CD4-positive, alpha-beta T cell (primary cell): Measurements from ENCODE around the gene FBRS. TPM values are rescaled to one million over a fixed set of nuclear protein-coding genes. Genes with fewer than 3 reads are reported as not detected.

Source experiments
- ATAC-seq: fragments of 200-7000 bp; cut with Tn5 transposase; one replicate; pipeline ENCODE4 v1.10.0; 2022; ENCODE audit warnings: mild to moderate bottlenecking; ENCODE audit not compliant: poor library complexity
- CTCF ChIA-PET: fragments of 350-600 bp; sonication (Branson Sonifier 250); formaldehyde crosslinking; loops from one replicate; lab custom pipeline; 2021; ENCODE audit warnings: antibody characterized with exemption, inconsistent platforms; lab: Charles Lee
- POLR2A ChIA-PET: fragments of 350-600 bp; sonication (Branson Sonifier 250); formaldehyde crosslinking; loops from one replicate; lab custom pipeline; 2021; ENCODE audit warnings: antibody characterized with exemption, inconsistent platforms; lab: Charles Lee
- DNase-seq, 14 experiments: peaks; one replicate each; pipeline ENCODE4 v3.0.0-alpha.2; 2013 to 2020; ENCODE audit warnings: mixed read lengths in 2 of 14
- H3K27ac ChIP-seq, 2 donors: one replicate each; pipeline versions ENCODE4 v1.5.1 to v1.7.0; 2013; ENCODE audit warnings: low read length in 2 of 2, low read depth in 1 of 2, mild to moderate bottlenecking in 1 of 2
- H3K27me3 ChIP-seq, 2 experiments: 1 replicate in 1 of 2; 2 replicates in 1 of 2; pipeline versions ENCODE4 v1.6.1 to v1.7.0; 2013; ENCODE audit warnings: low read length in 2 of 2, control low read depth in 1 of 2, mild to moderate bottlenecking in 1 of 2, moderate library complexity in 1 of 2; ENCODE audit not compliant: insufficient read depth in 2 of 2, control insufficient read depth in 1 of 2
- H3K36me3 ChIP-seq: one replicate; pipeline ENCODE4 v1.6.1; 2013; ENCODE audit warnings: low read length, control low read depth; ENCODE audit not compliant: insufficient read depth
- H3K4me1 ChIP-seq: one replicate; pipeline ENCODE4 v1.6.1; 2013; ENCODE audit warnings: low read length, control low read depth; ENCODE audit not compliant: insufficient read depth
- H3K4me3 ChIP-seq: one replicate; pipeline ENCODE4 v1.5.1; 2013; ENCODE audit warnings: mild to moderate bottlenecking, low read length, moderate library complexity
- H3K9me3 ChIP-seq, 2 experiments: 1 replicate in 1 of 2; 2 replicates in 1 of 2; pipeline versions ENCODE4 v1.6.1 to v1.7.0; 2013; ENCODE audit warnings: low read length in 2 of 2, mild to moderate bottlenecking in 2 of 2, control low read depth in 1 of 2, moderate library complexity in 1 of 2; ENCODE audit not compliant: control insufficient read depth in 1 of 2, insufficient read depth in 1 of 2
- H3K27ac Mint-ChIP-seq: one replicate; pipeline ENCODE4 v1.8.0; 2020; ENCODE audit warnings: mixed read lengths
- H3K27me3 Mint-ChIP-seq: one replicate; pipeline ENCODE4 v1.8.0; 2021; ENCODE audit warnings: mixed read lengths
- H3K36me3 Mint-ChIP-seq: one replicate; pipeline ENCODE4 v1.8.0; 2021; ENCODE audit warnings: low read depth, mixed read lengths
- H3K4me1 Mint-ChIP-seq: one replicate; pipeline ENCODE4 v1.8.0; 2021; ENCODE audit warnings: low read depth, mixed read lengths
- H3K4me3 Mint-ChIP-seq: one replicate; pipeline ENCODE4 v1.8.0; 2020; ENCODE audit warnings: mild to moderate bottlenecking, mixed read lengths
- H3K9me3 Mint-ChIP-seq: one replicate; pipeline ENCODE4 v1.8.0; 2020; ENCODE audit warnings: mixed read lengths
- CTCF ChIP-seq: fragments of 200-600 bp; IDR thresholded peaks from one replicate; pipeline ENCODE4 v1.8.0; 2022; ENCODE audit warnings: antibody characterized with exemption, mild to moderate bottlenecking
- intact Hi-C, 2 experiments: fragments of 100-400 bp; cut with DNase I in 1 of 2; cut with micrococcal nuclease in 1 of 2; formaldehyde crosslinking; loops; one replicate each; pipeline versions ENCODE4 v1.15.1 to v1.9.0; 2023 to 2025; cut with DNase I, micrococcal nuclease
- total RNA-seq, 174 experiments: library from RNA in 2 of 174; stranded (reverse) in 2 of 174; gene quantifications; one replicate each; pipeline ENCODE4 v1.2.3 and lab custom pipeline; 2021 to 2026

The FBRS gene
- total RNA-seq, 2 experiments from 2014 or later: 162 to 163 TPM

DNA sequence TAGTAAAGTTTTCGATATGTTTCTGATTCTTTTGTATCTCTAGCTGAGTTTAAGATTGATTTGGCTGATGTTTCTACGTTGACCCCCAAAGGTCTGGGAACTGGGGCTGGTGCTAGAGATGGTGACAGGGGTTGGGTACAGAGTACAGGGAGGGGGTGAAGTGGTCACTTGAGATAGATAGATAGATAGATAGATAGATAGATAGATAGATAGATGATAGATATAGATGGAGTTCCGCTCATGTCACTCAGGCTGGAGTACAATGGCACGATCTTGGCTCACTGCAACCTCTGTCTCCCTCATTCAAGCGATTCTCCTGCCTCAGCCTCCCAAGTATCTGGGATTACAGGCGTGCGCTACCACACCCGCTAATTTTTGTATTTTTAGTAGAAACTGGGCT is 1.8 kb upstream of the FBRS start:
- H3K36me3 ChIP-seq: peaks cover 52% of the 10 kb centered on the region

DNA sequence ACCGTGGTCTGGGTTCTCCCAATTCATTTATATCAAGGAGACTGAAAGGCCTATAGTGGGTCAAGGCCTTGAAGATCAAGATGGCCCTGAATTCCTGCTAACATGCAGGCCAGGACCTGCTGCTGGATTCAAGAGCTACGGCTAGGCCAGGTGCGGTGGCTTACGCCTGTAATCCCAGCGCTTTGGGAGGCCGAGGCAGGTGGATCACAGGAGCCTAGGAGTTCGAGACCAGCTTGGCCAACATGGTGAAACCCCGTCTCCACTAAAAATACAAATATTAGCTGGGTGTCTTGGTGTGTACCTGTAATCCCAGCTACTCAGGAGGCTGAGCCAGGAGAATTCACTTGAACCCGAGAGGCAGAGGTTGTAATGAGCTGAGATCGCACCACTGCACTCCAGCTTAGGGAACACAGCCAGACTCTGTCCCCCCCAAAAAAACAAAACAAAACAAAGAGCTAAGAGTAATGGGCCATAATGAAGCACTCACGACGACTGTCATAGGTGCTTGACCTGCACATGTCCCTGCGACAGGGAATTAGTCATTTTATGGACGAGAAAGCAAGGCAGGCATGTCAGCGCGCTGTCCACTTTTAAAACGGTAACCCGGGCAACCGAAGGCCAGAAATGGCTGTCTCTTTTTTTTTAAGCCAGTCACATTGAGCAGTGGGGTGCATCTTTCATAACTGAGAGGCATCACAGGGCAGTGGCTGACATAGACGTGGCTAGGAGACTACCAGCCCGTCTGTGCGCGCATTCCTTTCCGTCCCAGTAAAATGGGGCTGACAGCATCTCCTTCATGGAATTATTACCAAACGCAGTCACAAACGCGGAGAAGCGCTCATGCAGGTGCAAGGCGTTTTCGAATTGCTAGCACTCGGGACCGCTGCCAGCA is 1.0 kb upstream of the FBRS start:
- H3K36me3 ChIP-seq: peaks cover 60% of the 10 kb centered on the region
- H3K9me3 Mint-ChIP-seq: no peaks in the 10 kb centered on the region
- ChIA-PET CTCF (interaction anchor here (1.0 kb wide), 1 partner anchor 28 kb away, joined by 3 read pairs; no protein-coding TSS in a partner anchor), POLR2A (interaction anchor here (1.4 kb wide), 1 partner anchor 199 kb away, joined by 5 read pairs; no protein-coding TSS in a partner anchor)
- peaks cover 48% of the 10 kb centered on the region for H3K4me1 Mint-ChIP-seq
- no peak for TF ChIP-seq CTCF
- H3K27me3 Mint-ChIP-seq: no peaks in the 10 kb centered on the region
- ATAC-seq: no peak
- peak overlapping the region; percentile 54 for H3K4me3 ChIP-seq
- H3K27me3 ChIP-seq: no peaks in the 10 kb centered on the region
- peak overlapping the region; percentile 99 for H3K27ac Mint-ChIP-seq
- H3K4me3 Mint-ChIP-seq: peak overlapping the region; percentile 84
- peak overlapping the region; percentile 73 to 81 for H3K27ac ChIP-seq
- H3K36me3 Mint-ChIP-seq: peaks cover 77% of the 10 kb centered on the region
- peaks cover 50% of the 10 kb centered on the region for H3K4me1 ChIP-seq
- no peaks in the 10 kb centered on the region for H3K9me3 ChIP-seq
- intact Hi-C loops: loop anchor here in 1 of 2 experiments (5.0 kb wide), 1 partner anchor 285 kb away; the partner anchor contains the start of genes MYL11 and TBC1D10B
- peak in 1 of 14 experiments; percentile 16 for DNase-seq

More for the DNA sequence above, 1.8 kb upstream of the FBRS start:
- H3K27ac Mint-ChIP-seq: peak overlapping the region; percentile 99
- peak overlapping the region; percentile 62 for H3K4me3 Mint-ChIP-seq
- TF ChIP-seq CTCF: no peak
- no peaks in the 10 kb centered on the region for H3K9me3 Mint-ChIP-seq
- no peak overlapping the region for H3K4me3 ChIP-seq
- H3K27ac ChIP-seq: no peak overlapping the region
- peaks cover 50% of the 10 kb centered on the region for H3K4me1 ChIP-seq
- CTCF ChIA-PET: no interaction called here
- no peaks in the 10 kb centered on the region for H3K27me3 Mint-ChIP-seq
- POLR2A ChIA-PET: interaction anchor here (1.2 kb wide), 1 partner anchor 38 kb away, joined by 4 read pairs; no protein-coding TSS in a partner anchor
- intact Hi-C loops: loop anchor here in 1 of 2 experiments (5.0 kb wide), 1 partner anchor 284 kb away; the partner anchor contains the start of genes MYL11 and TBC1D10B
- H3K9me3 ChIP-seq: no peaks in the 10 kb centered on the region
- peaks cover 46% of the 10 kb centered on the region for H3K4me1 Mint-ChIP-seq
- DNase-seq (no peak), ATAC-seq (no peak)
- H3K27me3 ChIP-seq: no peaks in the 10 kb centered on the region
- H3K36me3 Mint-ChIP-seq: peaks cover 76% of the 10 kb centered on the region

DNA sequence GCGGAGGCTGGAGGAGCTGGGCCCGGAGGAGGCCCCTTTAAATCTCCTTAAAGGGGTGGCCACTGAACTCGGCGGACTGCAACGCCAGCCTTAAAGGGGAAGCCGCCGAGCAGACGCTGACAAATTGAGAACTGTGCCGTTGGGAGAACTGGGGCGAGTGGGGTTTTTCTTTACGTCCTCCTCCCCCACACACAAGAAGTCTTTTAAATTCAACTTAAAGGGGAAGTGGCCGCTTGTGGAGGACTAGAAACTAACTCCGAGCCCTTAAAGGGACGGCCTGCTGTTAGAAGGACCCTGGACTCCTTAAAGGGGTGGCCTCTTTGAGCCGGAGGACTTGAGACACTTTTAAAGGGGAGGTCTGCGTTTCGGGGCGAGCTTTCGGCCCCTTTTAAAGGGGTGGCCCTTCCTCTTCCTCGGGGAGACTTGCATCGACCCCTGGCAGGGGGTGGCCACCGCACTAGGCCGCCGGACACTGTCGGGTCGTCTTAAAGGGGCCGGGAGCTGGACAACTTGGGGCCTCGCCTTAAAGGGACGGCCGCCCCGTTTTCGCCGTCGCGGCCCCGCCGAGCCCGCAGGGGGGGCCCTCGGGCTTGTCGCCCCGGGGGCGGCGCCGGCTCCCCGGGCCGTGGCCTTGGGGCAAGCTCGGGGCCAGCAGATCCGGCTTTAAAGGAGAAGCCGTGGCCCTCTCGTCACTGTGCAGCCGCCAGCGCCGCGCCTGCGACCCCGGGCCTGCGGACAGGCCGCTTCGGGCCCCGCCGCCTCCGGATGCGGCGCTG is 688 bp downstream of the FBRS start:
- no peaks in the 10 kb centered on the region for H3K9me3 Mint-ChIP-seq
- Histone ChIP-seq H3K4me3 (peak overlapping the region; percentile 93), H3K27ac (peak overlapping the region; percentile 99), H3K9me3 (no peaks in the 10 kb centered on the region), H3K27me3 (no peaks in the 10 kb centered on the region), H3K4me1 (peaks cover 59% of the 10 kb centered on the region), H3K36me3 (peaks cover 61% of the 10 kb centered on the region)
- peaks cover 79% of the 10 kb centered on the region for H3K36me3 Mint-ChIP-seq
- intact Hi-C loops: loop anchor here (1.0 to 5.0 kb wide), 8 partner anchors 9 to 796 kb away; partner anchors contain the start of genes PRR14 (in 2 of the 2), CDIPT (in 1 of the 2), DCTPP1 (in 1 of the 2) and MYL11 (in 1 of the 2)
- H3K4me1 Mint-ChIP-seq: peaks cover 52% of the 10 kb centered on the region
- H3K27me3 Mint-ChIP-seq: no peaks in the 10 kb centered on the region
- H3K27ac Mint-ChIP-seq: peak overlapping the region; percentile 99
- POLR2A ChIA-PET: interaction anchor here (0.6 to 4.6 kb wide), 53 partner anchors 8 to 733 kb away, joined by 3 to 88 read pairs (median 5); partner anchors contain the start of genes ALDOA, CORO1A, DCTPP1 and FUS
- CTCF ChIA-PET: interaction anchor here (1.0 to 4.7 kb wide), 8 partner anchors 8 to 124 kb away, joined by 4 to 53 read pairs (median 7); partner anchors contain the start of genes PHKG2, PRR14, ZNF689 and ZNF747
- no peak for TF ChIP-seq CTCF
- H3K4me3 Mint-ChIP-seq: peak overlapping the region; percentile 94
- ATAC-seq: peak; percentile 60
- peak in 5 of 14 experiments; percentile 64 to 99 (median 98) for DNase-seq
